ENCODE data around the gene CATSPERD.
A peak's percentile ranks its signal among the peaks of the same experiment; 100 is the strongest.

CATSPERD gene

GRCh38 chr19:5822181-5822844 lies 101.9 kb downstream of the CATSPERD start:
- Histone ChIP-seq H3K4me3 (ENCODE audit: low read depth in 1 of 2, low read length in 2 of 2) (no peak overlapping the region), H3K36me3 (ENCODE audit: insufficient read depth, low read length) (no peaks in the 10 kb centered on the region), H3K27ac (ENCODE audit: low read depth, low read length) (no peak overlapping the region), H3K27me3 (ENCODE audit: control insufficient read depth in 1 of 2, insufficient read depth in 2 of 2, low read length in 2 of 2) (no peaks in the 10 kb centered on the region), H3K4me1 (ENCODE audit: insufficient read depth, low read length) (peaks cover 22% of the 10 kb centered on the region), H3K9me3 (ENCODE audit: low read length) (no peaks in the 10 kb centered on the region), H3K9ac (ENCODE audit: low read length) (no peak overlapping the region)

GRCh38 chr19:5823579-5824281 lies 103.3 kb downstream of the CATSPERD start:
- no peak overlapping the region for H3K9ac ChIP-seq (ENCODE audit: low read length)
- no peaks in the 10 kb centered on the region for H3K9me3 ChIP-seq (ENCODE audit: low read length)
- no peaks in the 10 kb centered on the region for H3K36me3 ChIP-seq (ENCODE audit: insufficient read depth, low read length)
- H3K4me1 ChIP-seq (ENCODE audit: insufficient read depth, low read length) = peaks cover 27% of the 10 kb centered on the region
- H3K27me3 ChIP-seq (ENCODE audit: control insufficient read depth in 1 of 2, insufficient read depth in 2 of 2, low read length in 2 of 2) = peaks cover 0 to under 1% of the 10 kb centered on the region in 2 donors
- no peak overlapping the region for H3K27ac ChIP-seq (ENCODE audit: low read depth, low read length)
- H3K4me3 ChIP-seq (ENCODE audit: low read depth in 1 of 2, low read length in 2 of 2) = no peak overlapping the region

- Histone ChIP-seq H3K27me3 (ENCODE audit: control insufficient read depth in 1 of 2, insufficient read depth in 2 of 2, low read length in 2 of 2) (peaks cover 0 to 9% of the 10 kb centered on the region in 2 donors), H3K4me1 (ENCODE audit: insufficient read depth, low read length) (peaks cover 33% of the 10 kb centered on the region), H3K4me3 (ENCODE audit: low read depth in 1 of 2, low read length in 2 of 2) (no peak overlapping the region), H3K9me3 (ENCODE audit: low read length) (no peaks in the 10 kb centered on the region), H3K27ac (ENCODE audit: low read depth, low read length) (no peak overlapping the region), H3K36me3 (ENCODE audit: insufficient read depth, low read length) (no peaks in the 10 kb centered on the region), H3K9ac (ENCODE audit: low read length) (no peak overlapping the region)
Observed at GRCh38 chr19:5824751-5825150, 104.3 kb downstream of the CATSPERD start.

- peaks cover 35% of the 10 kb centered on the region for H3K4me1 ChIP-seq (ENCODE audit: insufficient read depth, low read length)
- peaks cover 0 to 9% of the 10 kb centered on the region in 2 donors for H3K27me3 ChIP-seq (ENCODE audit: control insufficient read depth in 1 of 2, insufficient read depth in 2 of 2, low read length in 2 of 2)
- H3K9ac ChIP-seq (ENCODE audit: low read length) = no peak overlapping the region
- H3K9me3 ChIP-seq (ENCODE audit: low read length) = no peaks in the 10 kb centered on the region
- no peaks in the 10 kb centered on the region for H3K36me3 ChIP-seq (ENCODE audit: insufficient read depth, low read length)
- no peak overlapping the region for H3K27ac ChIP-seq (ENCODE audit: low read depth, low read length)
- no peak overlapping the region for H3K4me3 ChIP-seq (ENCODE audit: low read depth in 1 of 2, low read length in 2 of 2)
Observed at GRCh38 chr19:5825178-5825577, 104.7 kb downstream of the CATSPERD start.

GRCh38 chr19:5826531-5827341 lies 106.3 kb downstream of the CATSPERD start:
- Histone ChIP-seq H3K36me3 (ENCODE audit: insufficient read depth, low read length) (no peaks in the 10 kb centered on the region), H3K27ac (ENCODE audit: low read depth, low read length) (peak overlapping the region; percentile 53), H3K4me3 (ENCODE audit: low read depth in 1 of 2, low read length in 2 of 2) (no peak overlapping the region), H3K27me3 (ENCODE audit: control insufficient read depth in 1 of 2, insufficient read depth in 2 of 2, low read length in 2 of 2) (peaks cover 0 to 9% of the 10 kb centered on the region in 2 donors), H3K9ac (ENCODE audit: low read length) (no peak overlapping the region), H3K4me1 (ENCODE audit: insufficient read depth, low read length) (peaks cover 33% of the 10 kb centered on the region), H3K9me3 (ENCODE audit: low read length) (no peaks in the 10 kb centered on the region)

- Histone ChIP-seq H3K9me3 (ENCODE audit: low read length) (no peaks in the 10 kb centered on the region), H3K9ac (ENCODE audit: low read length) (no peak overlapping the region), H3K4me3 (ENCODE audit: low read depth in 1 of 2, low read length in 2 of 2) (no peak overlapping the region), H3K4me1 (ENCODE audit: insufficient read depth, low read length) (peaks cover 26% of the 10 kb centered on the region), H3K27me3 (ENCODE audit: control insufficient read depth in 1 of 2, insufficient read depth in 2 of 2, low read length in 2 of 2) (peaks cover 0 to 9% of the 10 kb centered on the region in 2 donors), H3K27ac (ENCODE audit: low read depth, low read length) (peak overlapping the region; percentile 53), H3K36me3 (ENCODE audit: insufficient read depth, low read length) (no peaks in the 10 kb centered on the region)
Observed at GRCh38 chr19:5827342-5827890, 107.0 kb downstream of the CATSPERD start.

GRCh38 chr19:5827891-5828660 lies 107.6 kb downstream of the CATSPERD start:
- H3K27ac ChIP-seq (ENCODE audit: low read depth, low read length) = peak overlapping the region; percentile 91
- H3K9ac ChIP-seq (ENCODE audit: low read length) = peak overlapping the region; percentile 55
- H3K27me3 ChIP-seq (ENCODE audit: control insufficient read depth in 1 of 2, insufficient read depth in 2 of 2, low read length in 2 of 2) = peaks cover 0 to 9% of the 10 kb centered on the region in 2 donors
- peak overlapping the region; percentile 33 to 54 for H3K4me3 ChIP-seq (ENCODE audit: low read depth in 1 of 2, low read length in 2 of 2)
- H3K36me3 ChIP-seq (ENCODE audit: insufficient read depth, low read length) = no peaks in the 10 kb centered on the region
- peaks cover 24% of the 10 kb centered on the region for H3K4me1 ChIP-seq (ENCODE audit: insufficient read depth, low read length)
- H3K9me3 ChIP-seq (ENCODE audit: low read length) = no peaks in the 10 kb centered on the region
